HG02678 (cell line): ENCODE data around the gene MICAL3.

Experiments used
- ATAC-seq: cut with Tn5 transposase; IDR thresholded peaks from one replicate; pipeline ENCODE4 v1.9.1; 2021; ENCODE audit warnings: mild to moderate bottlenecking, moderate library complexity; ENCODE audit not compliant: unreplicated experiment

MICAL3 gene

GRCh38 chr22:17875631-17876030, 148.7 kb downstream of the MICAL3 start:
- no peak for ATAC-seq

- ATAC-seq, result no peak
Observed at GRCh38 chr22:17875156-17875555, 149.2 kb downstream of the MICAL3 start.

- ATAC-seq, result no peak
Observed at GRCh38 chr22:17874231-17874905, 150.0 kb downstream of the MICAL3 start.

GRCh38 chr22:17873804-17874203, 150.6 kb downstream of the MICAL3 start:
- no peak for ATAC-seq

GRCh38 chr22:17873116-17873515, 151.2 kb downstream of the MICAL3 start:
- ATAC-seq, result no peak

GRCh38 chr22:17872471-17872870, 151.9 kb downstream of the MICAL3 start:
- no peak for ATAC-seq

- no peak for ATAC-seq
Observed at GRCh38 chr22:17871726-17872458, 152.5 kb downstream of the MICAL3 start.

- ATAC-seq, result no peak
Observed at GRCh38 chr22:17870407-17870806, 154.0 kb downstream of the MICAL3 start.

GRCh38 chr22:17869285-17870096, 154.9 kb downstream of the MICAL3 start:
- ATAC-seq, result no peak

- no peak for ATAC-seq
Observed at GRCh38 chr22:17868771-17869170, 155.6 kb downstream of the MICAL3 start.

- ATAC-seq, result no peak
Observed at GRCh38 chr22:17867160-17867785, 157.1 kb downstream of the MICAL3 start.

GRCh38 chr22:17866621-17867020, 157.7 kb downstream of the MICAL3 start:
- ATAC-seq, result no peak

- ATAC-seq, result no peak
Observed at GRCh38 chr22:17866127-17866526, 158.2 kb downstream of the MICAL3 start.

GRCh38 chr22:17865183-17866055, 158.9 kb downstream of the MICAL3 start:
- ATAC-seq, result no peak

- no peak for ATAC-seq
Observed at GRCh38 chr22:17864398-17865182, 159.8 kb downstream of the MICAL3 start.

- no peak for ATAC-seq
Observed at GRCh38 chr22:17862646-17863181, 161.6 kb downstream of the MICAL3 start.

- no peak for ATAC-seq
Observed at GRCh38 chr22:17861909-17862308, 162.5 kb downstream of the MICAL3 start.

- ATAC-seq, result no peak
Observed at GRCh38 chr22:17860220-17860965, 164.0 kb downstream of the MICAL3 start.
